GM19324 (cell line): ENCODE results near the gene SRC.
"Not testable (repeated sequence)": the region's sequence is repeated elsewhere in the genome, so short reads cannot be mapped to it uniquely, and the experiment has no call there.

Experiments
- ATAC-seq: cut with Tn5 transposase; IDR thresholded peaks from one replicate; pipeline ENCODE4 v1.9.1; 2021; ENCODE audit warnings: mild to moderate bottlenecking, moderate library complexity; ENCODE audit not compliant: unreplicated experiment, low FRiP score

SRC gene

DNA sequence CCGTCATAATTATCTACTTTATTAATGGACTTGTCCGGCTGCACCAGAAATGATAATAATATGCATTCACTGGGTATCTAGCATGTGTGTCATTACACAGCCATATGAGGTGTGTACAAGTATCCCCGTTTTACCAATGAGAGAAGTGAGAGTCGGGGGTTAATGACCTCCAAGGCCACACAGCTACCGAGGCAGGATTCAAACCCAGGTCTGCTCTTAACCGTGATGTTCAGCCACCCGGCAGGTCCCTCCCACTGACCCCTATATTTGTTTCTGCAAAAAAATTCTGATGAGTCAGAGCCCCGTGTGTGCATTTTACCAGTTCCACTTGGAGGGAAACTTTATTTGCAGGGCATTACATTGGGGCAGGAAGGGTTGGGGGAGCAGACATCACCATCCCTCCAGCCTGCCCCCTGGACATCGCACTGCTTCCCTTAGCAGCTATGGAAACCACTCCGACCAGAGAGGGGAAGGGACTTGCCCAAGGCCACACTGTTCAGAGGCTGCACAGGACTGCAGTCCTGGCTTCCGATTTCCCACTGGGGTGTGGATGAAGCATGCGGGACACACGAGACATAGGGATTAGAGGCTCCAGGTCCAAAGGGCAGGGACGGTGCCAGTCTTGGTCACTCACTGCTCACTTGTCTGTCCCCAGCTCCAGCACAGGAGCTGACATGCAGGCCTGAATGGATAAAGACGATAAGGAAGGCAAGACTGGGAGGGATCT is 10.1 kb upstream of the SRC start:
- ATAC-seq, result no peak

DNA sequence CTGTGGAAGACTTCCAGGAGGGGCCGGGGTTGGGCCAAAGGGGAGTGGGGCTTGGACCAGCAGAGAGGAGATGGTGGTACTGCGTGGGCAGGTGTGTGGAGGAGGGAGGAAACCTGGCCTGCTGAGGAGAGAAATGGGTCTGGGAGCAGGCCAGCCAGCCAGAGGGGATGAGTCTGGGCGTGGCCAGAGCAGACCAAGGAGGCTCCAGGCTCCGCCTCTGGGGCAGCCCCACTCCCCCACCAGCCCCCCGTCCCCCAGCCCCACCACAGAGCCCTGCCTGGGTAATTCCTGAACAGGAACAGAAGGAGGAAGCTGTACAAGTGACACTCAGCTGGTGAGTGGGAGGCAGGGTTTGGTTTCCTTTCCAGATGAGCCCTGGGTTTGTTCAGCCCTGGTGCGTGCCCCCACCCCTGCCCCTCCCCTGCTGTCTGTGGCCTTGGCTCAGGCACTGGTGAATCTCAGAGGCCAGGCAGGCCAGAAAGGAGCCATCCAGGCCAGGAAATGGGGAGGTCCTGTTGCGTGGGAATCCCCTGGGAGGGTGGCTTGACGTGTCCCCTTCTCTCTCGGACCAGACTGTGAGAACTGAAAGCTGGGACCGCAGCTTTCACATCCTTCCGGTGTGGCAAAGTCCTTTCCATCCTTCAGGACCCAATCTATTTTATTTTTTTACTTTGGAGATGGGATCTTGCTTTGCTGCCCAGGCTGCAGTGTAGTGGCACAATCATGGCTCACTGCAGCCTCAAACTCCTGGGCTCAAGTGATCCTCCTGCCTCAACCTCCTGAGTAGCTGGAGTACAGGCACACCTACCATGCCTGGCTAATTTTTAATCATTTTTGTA is 9.4 kb upstream of the SRC start:
- peak; percentile 62 for ATAC-seq

DNA sequence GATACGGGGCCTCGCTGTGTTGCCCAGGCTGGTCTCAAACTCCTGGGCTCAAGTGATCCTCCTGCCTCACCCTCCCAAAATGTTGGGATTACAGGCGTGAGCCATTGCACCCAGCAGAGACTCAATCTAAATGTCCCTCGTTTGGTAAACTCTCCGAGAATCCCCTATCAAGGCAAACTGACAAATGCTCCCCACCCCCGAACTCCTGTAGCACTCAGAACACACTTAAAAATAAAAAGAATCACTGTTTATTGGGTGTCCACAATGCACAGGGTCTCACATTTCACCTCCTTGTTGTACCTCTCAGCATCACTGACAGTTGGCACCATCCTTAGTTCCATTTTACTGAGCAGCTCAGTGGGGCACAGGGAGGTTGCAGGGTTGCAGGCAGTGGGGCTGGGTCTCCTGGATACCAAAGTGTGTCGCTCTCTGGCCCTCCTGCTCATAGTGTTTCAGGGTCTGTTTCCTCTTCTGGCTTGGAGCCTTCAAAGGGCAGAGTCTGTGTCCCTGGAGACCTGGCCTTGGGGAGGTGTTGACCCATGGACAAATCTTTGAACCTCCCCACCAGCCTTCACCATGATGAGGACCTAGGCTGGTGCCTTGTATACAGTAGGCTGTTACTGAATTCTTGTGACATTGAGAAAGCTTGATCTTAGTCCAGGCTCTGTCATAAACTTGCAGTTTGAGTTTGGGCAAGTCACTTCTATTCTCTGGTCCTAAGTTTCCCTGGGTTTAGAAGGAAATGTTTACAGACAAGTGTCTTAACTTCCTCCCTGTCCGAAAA is 8.5 kb upstream of the SRC start:
- no peak for ATAC-seq

DNA sequence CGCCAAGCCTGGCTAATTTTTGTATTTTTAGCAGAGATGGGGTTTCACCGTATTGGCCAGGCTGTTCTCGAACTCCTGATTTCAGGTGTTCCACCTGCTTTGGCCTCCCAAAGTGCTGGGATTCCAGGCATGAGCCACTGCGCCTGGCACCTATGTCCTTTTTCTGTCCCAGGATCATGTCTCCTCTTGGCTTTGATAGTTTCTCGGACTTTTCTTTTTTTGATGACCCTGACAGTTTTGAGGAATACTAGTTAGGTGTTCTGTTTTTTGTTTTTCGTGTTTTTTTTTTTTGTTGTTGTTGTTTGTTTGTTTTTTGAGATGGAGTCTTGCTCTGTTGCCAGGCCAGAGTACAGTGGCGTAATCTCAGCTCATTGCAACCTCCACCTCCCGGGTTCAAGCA is 7.6 kb upstream of the SRC start:
- ATAC-seq, result not testable (repeated sequence)

DNA sequence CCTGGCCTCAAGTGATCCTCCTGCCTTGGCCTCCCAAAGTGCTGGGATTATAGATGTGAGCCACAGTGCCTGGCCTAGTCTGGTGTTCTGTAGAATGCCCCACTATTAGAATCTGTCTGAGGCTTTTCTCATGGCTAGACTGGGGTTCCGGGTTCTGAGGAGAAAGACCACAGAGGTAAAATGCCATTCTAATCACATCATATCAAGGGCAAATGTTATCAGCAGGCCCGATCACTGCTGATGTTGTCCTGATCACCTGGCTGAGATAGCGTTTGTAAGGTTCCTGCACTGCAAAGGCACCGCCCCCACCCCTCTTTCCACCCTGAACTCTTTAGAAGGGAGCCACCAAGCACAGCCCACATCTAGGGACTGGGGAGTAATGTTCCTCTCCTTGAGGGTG is 6.7 kb upstream of the SRC start:
- no peak for ATAC-seq

DNA sequence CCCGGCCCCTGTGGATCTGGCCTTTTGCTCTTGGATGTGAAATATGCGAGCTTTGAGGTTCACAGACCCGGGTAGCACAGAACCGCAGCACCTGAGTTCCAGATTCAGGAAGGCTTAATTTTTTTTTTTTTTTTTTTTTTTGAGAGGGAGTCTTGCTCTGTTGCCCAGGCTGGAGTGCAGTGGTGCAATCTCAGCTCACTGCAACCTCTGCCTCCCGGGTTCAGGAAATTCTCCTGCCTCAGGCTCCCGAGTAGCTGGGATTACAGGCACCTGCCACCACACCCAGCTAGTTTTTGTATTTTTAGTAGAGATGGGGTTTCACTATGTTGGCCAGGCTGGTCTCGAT is 6.2 kb upstream of the SRC start:
- ATAC-seq, result not testable (repeated sequence)

DNA sequence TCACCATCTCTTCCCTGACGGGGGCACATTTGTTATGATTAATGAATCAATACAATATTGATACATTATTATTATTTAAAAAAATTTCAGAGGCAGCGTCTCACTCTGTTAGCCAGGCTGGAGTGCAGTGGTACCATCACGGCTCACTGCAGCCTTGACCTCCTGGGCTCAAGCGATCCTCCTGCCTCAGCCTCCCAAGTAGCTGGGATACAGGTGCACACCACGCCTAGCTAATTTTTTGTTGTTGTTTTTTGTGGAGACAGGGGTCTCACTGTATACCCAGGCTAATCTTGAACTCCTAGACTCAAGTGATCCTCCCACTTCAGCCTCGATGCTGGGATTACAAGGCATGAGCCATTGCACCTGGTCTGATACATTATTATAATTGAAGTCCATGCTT is 4.9 kb upstream of the SRC start:
- ATAC-seq, result no peak

DNA sequence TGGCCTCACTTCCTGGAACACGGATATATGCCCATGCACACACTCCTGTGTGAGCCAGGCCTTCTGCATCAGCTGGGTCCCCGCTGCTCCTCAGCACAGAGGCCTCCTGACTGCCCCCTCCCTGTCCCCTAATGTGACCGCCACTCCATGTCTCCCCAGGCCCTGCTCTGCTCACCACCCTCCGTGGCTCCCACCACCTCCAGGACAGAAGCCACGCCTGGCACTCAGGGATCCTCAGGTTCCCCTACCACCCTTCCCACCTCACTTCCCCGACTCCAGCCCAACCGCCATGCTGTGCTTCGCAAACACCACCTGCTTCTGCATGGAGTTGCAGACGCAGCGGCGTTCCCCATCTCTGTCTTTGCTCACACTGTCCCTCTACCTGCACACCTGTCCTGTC is 4.3 kb upstream of the SRC start:
- ATAC-seq, result no peak

DNA sequence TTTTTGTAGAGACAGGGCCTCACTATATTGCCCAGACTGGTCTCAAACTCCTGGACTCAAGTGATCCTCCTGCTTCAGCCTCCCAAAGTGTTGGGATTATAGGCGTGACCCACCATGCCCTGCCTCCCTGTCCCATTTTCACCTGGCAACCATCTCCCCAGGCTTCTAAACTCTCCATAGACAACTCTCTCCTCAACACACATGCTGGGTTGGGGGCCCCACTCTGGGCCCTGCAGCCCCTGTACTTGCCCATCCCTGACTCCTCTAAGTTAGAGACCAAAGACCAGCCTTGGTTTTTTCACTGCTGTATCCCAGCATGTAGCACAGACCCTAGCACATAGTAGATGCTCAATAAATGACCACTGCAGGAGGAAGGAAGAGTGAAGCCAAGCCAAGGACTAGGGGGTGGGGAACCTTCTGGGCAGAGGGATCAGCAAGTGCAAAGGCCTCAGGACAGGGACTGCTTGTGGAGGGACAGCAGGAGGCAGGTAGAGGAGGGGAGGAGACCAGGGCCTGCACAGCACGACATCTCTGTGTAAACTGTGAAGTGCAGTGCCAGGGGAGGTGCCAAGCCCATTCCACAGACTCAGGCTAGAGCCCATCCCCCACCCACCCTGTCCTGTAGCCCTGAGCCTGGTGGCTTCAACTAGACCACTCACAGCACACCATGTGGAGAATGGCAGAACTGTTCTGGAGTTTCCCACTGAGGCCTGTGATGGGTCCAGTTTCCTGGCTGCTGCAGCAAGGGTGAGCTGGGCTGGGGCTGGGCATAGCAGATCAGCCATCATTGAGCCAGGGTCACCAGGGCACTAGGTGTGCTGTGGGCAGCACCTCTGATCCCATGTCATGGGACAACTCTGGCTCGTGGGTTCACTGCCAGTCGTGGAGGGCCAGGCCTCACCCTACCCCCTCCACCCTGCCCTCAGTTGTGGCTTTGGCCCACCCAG is 3.4 kb upstream of the SRC start:
- ATAC-seq, result no peak

DNA sequence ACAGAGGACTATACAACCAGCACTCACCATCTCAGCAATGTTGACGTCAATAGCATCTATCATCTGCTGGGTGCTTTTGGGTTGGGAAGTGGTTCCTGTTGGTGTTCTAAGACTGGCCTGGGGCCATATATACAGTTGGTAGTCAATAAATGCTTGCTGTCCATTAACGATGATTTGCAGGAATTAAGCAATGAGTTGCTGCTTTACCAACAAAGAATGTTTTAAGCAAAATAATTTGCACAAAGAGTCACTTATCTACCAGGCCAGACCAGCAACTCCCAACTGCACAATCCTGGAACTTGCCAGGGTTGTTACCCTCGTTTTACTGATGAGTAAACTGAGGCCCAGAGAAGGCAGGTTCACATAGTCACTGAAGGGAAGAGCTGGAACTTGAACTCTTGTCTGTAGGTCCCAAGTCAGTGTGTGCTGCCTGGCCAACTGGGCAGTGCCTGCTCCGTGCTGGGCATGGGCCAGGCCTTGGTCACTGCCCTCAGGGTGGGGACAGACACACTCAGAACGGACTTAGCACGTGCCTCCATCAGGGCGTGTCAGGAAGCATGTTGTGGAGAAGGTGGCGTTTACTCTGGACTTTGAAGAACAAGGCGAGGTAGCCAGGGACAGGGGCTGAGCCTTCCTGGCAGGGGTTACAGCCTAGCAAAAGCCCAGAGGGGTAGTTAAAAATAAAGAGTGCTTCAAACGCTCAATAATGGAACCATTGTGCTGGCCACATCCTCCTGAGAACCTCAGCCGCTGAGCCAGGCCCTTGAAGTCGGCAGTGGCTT is 2.5 kb upstream of the SRC start:
- no peak for ATAC-seq

DNA sequence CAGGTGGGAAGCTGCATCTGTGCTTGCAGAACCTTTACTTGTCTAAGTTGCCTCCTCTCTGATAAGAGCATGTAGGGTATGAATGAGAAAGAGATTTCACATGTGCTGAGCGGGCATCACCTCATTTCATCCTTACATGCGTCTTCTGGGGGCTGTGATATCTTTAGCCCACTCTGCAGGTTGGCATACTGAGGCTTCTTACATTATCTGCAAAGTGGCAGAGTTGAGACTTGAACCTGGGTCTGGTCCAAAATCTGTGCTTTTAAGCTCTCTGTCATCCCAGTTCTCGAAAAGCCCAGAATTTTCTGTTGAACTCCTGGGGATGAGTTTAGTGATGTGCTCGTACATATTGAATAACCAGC is 2.0 kb upstream of the SRC start:
- no peak for ATAC-seq

DNA sequence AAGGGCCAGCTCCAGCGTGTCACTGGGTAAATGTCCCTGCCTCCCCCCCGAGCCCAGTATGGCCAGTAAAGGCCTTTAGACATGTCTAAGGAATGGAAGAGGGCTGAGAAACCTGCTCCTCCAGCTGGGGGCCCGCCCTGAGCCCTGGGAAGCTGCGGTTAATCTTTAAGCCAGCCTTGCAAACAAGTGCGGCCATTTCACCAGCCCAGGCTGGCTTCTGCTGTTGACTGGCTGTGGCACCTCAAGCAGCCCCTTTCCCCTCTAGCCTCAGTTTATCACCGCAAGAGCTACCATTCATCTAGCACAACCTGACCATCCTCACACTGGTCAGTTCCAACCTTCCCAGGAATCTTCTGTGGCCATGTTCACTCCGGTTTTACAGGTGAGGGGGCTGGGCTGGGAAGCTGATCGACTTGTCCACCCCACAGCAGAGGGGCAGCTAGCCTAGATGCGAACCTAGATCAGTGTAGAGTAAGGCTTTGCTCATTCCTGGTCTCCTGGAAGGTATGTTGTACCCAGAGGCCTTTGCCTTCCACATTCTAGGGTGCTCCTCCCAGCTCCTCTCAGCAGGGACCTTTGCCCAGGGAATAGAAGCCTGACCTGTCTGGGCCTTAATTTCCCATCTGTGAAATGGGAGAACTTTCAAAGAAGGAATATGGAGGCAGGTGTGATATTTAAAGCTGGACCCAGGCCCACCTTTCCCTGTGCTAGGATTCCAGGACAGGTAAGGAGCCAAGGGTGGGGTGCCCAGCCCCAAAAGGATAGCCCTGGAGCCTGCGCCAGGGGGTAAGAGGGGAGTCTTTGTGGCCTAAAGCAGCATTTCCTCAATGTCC is 1.2 kb upstream of the SRC start:
- ATAC-seq, result no peak

DNA sequence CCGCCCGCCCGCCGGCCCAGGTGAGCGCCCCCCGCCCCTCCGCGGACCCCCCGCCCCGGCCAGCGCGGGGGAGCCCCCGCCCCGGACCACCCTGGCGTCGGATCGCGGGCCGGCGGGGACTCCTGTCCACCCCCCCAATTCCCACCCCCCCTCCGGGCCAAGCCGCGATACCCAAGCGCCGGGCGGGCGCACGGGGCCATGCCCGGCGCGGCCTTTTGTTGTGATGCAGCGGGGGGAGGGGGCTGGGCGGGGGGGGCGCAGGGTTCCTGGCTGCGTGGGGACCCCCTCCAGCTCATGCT is 245 bp downstream of the SRC start:
- ATAC-seq, result no peak

DNA sequence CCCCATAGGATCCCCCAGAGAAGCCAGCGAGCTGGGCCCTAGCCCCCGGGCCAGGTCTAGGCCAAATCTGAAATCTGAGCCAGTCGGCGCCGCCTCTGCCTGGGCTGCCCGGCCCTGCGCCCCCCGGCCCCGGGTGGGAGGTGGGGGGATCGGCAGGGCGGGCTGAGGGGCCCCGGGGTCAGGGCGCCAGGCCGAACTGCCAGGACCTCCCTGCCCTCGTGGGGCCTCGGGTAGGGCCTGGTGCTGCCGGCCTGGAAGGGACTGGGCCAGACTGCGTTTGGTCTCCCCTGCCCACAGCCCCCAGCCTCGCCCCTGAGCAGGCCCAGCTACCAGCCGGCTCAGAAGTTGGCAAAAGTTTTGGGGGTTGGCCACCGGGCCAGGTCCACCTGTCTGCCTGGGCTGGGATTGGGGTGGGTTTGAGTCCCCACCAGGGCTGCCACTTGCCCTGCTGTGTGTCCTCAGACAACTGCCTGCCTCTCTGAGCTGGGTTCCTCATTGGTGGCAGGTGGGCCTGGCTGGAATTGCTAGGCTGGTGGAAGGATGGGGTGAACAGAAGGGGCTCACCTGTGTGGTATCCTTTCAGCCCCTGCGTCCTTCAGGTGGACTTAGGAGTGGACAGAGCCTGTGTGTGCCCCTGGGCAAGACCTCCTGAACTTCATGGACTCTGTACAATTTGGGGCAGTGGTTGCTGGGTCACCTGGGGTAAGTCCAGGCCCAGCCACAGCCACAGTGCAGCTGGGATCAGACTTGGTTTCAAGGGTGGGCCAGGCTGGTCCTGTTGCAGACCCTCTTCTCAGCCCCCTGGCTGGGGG is 801 bp downstream of the SRC start:
- no peak for ATAC-seq

DNA sequence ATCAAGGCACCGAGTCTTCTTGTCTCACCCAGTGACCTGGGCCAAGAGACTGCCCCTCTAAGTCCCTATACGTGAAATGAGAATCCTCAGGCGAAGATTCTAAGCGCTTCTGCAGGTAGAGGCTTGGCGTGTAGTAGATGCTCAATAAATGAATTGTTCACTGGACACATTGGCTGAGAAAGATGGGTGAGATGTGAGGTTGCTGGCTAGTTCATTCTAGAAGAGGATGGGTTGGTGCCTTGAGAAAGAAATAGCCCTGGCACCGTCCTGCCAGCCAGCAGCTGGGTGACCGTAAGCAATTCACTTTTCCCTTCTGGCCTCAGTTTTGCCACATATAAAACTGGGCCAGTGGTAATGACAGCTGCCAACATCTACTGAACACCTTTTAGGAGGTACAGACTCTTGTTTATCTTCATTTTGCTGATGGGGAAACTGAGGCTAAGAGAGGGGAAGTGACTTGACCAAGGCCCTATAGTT is 1.4 kb downstream of the SRC start:
- no peak for ATAC-seq

DNA sequence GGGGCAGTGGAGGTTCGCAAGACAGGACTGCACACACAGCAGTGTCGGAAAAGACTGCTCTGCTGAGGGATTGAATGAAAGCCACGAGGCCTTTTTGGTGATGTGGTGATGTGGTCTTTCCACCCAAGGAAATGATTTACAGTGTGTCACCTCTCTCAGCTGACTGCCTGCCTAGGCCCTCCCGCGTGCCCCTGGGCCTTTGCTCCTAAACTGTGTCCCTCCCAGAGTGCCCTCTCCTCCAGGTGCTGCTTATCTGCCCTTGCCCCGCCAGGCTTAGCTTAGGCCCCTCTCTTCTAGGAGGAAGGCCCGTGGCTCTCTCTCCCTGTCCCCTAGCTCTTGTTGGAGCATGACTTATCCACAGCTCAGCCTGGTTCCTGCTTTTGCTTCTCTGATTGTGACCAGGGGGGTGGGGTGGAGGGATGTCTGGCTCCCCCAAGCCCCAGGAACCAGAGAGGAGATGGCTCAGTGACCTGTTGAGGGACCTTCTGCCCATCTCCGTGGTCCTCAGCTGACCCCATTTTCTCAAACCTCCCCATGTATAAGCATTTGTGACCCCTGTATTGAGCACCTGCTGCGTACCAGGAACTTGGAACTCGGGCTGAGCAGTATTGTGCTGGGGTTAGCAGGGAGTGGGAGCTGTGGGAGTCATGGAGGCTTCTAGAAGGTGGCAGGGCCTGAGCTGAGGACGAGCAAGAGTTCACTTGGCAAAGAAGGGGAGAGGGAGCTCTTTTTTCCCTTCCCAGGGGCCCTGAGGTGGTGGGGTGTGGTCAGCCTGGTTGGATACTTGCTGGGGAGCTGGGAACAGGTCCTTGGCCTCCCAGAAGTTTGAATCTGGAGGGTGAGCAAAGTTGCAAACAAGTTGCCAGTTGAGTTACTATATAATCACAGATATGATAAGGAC is 2.2 kb downstream of the SRC start:
- no peak for ATAC-seq
